ENCODE data around the gene DIP2C. TPM values are rescaled to one million over a fixed set of nuclear protein-coding genes. Genes with fewer than 3 reads are reported as not detected.

DIP2C gene
- total RNA-seq, 1 donor from 2014 or later, result 0.53 TPM

GRCh38 chr10:327889-328852 lies 361.3 kb downstream of the DIP2C start:
- DNase-seq (ENCODE audit: low read depth), result no peak
- no peak for TF ChIP-seq CTCF (IDR thresholded peaks at IDR 0.05; ENCODE audit: insufficient read depth, low read length, severe bottlenecking)
- peaks cover 1% of the 10 kb centered on the region for H3K27me3 ChIP-seq (ENCODE audit: control insufficient read depth, insufficient read depth, low read length)
- no peak for FAIRE-seq
- no peak overlapping the region for H3K4me3 ChIP-seq (ENCODE audit: low read depth, low read length)
- H3K36me3 ChIP-seq (ENCODE audit: control insufficient read depth, insufficient read depth, low read length), result no peaks in the 10 kb centered on the region

GRCh38 chr10:326894-327635 lies 362.4 kb downstream of the DIP2C start:
- Histone ChIP-seq H3K4me3 (ENCODE audit: low read depth, low read length) (no peak overlapping the region), H3K27me3 (ENCODE audit: control insufficient read depth, insufficient read depth, low read length) (peaks cover 1% of the 10 kb centered on the region), H3K36me3 (ENCODE audit: control insufficient read depth, insufficient read depth, low read length) (no peaks in the 10 kb centered on the region)
- no peak for FAIRE-seq
- no peak for DNase-seq (ENCODE audit: low read depth)
- TF ChIP-seq CTCF (IDR thresholded peaks at IDR 0.05; ENCODE audit: insufficient read depth, low read length, severe bottlenecking), result no peak

- H3K27me3 ChIP-seq (ENCODE audit: control insufficient read depth, insufficient read depth, low read length), result peaks cover 1% of the 10 kb centered on the region
These were observed 363.1 kb downstream of the DIP2C start for GRCh38 chr10:326350-326749.

GRCh38 chr10:325282-325681 lies 364.2 kb downstream of the DIP2C start:
- TF ChIP-seq CTCF (IDR thresholded peaks at IDR 0.05; ENCODE audit: insufficient read depth, low read length, severe bottlenecking), result no peak
- peaks cover 1% of the 10 kb centered on the region for H3K27me3 ChIP-seq (ENCODE audit: control insufficient read depth, insufficient read depth, low read length)
- no peak overlapping the region for H3K4me3 ChIP-seq (ENCODE audit: low read depth, low read length)
- no peaks in the 10 kb centered on the region for H3K36me3 ChIP-seq (ENCODE audit: control insufficient read depth, insufficient read depth, low read length)
- DNase-seq (ENCODE audit: low read depth), result no peak
- FAIRE-seq, result no peak

More at GRCh38 chr10:326350-326749, 363.1 kb downstream of the DIP2C start:
- DNase-seq (ENCODE audit: low read depth) (no peak), FAIRE-seq (no peak)
- Histone ChIP-seq H3K36me3 (ENCODE audit: control insufficient read depth, insufficient read depth, low read length) (no peaks in the 10 kb centered on the region), H3K4me3 (ENCODE audit: low read depth, low read length) (no peak overlapping the region)
- no peak for TF ChIP-seq CTCF (IDR thresholded peaks at IDR 0.05; ENCODE audit: insufficient read depth, low read length, severe bottlenecking)

GRCh38 chr10:324593-324992 lies 364.9 kb downstream of the DIP2C start:
- Histone ChIP-seq H3K4me3 (ENCODE audit: low read depth, low read length) (no peak overlapping the region), H3K27me3 (ENCODE audit: control insufficient read depth, insufficient read depth, low read length) (peaks cover 1% of the 10 kb centered on the region), H3K36me3 (ENCODE audit: control insufficient read depth, insufficient read depth, low read length) (no peaks in the 10 kb centered on the region)
- TF ChIP-seq CTCF (IDR thresholded peaks at IDR 0.05; ENCODE audit: insufficient read depth, low read length, severe bottlenecking), result no peak
- DNase-seq (ENCODE audit: low read depth) (no peak), FAIRE-seq (no peak)

Measured in bronchial epithelial cell (primary cell).